Measurements from ENCODE around the gene GLT1D1.

- TF ChIP-seq CTCF (IDR thresholded peaks at IDR 0.05) (no peak), POLR2A (IDR thresholded peaks at IDR 0.05) (no peak)
Observed at GRCh38 chr12:128876559-128876958, 23.3 kb downstream of the GLT1D1 start.

Measured in body of pancreas (tissue), 4 donors.